ENCODE data around the gene OR56B4.

OR56B4 gene

DNA sequence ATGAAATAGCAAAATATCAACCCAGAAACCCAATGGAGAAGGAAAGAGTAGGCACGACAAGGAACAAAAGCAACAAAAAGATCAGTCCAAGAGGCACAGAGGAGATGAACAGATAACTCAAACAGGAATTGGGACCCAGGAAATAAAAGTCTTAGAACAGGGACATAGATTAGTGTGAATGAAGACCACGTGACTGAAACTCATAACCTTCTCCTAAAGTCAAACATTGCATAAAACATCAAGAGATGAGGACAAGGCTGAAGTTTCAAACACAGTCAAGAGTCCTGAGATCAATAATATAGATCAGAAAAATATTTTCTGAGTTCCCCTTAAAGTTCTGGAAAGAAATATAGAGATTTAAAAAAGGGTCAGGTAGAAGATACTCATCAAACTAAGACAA, 24.4 kb upstream of the OR56B4 start:
- Histone ChIP-seq H3K27ac (ENCODE audit: insufficient read depth in 1 of 2, low read depth in 1 of 2, low read length in 2 of 2, poor library complexity in 1 of 2, severe bottlenecking in 2 of 2) (no peak overlapping the region), H3K4me3 (ENCODE audit: control insufficient read depth in 1 of 7, extremely low read depth in 1 of 7, insufficient read depth in 4 of 7, low read depth in 2 of 7, low read length in 6 of 7) (no peak overlapping the region), H3K27me3 (replicated peaks in 2 of 5; ENCODE audit: control insufficient read depth in 4 of 5, insufficient read depth in 5 of 5, low read length in 4 of 5) (peaks cover 0 to 3% (median 0%) of the 10 kb centered on the region in 5 experiments), H3K9me3 (ENCODE audit: control extremely low read depth in 1 of 5, control insufficient read depth in 4 of 5, insufficient read depth in 2 of 5, low read depth in 1 of 5, low read length in 4 of 5) (peaks cover 0 to 16% (median 2%) of the 10 kb centered on the region in 5 experiments), H3K4me1 (ENCODE audit: control extremely low read depth in 1 of 4, control insufficient read depth in 4 of 4, insufficient read depth in 4 of 4, low read length in 3 of 4) (no peaks in the 10 kb centered on the region), H3K36me3 (ENCODE audit: control insufficient read depth in 4 of 4, insufficient read depth in 4 of 4, low read length in 3 of 4) (no peaks in the 10 kb centered on the region)
- POLR2A ChIA-PET: no interaction called here
- WGBS (ENCODE audit: insufficient coverage): 88% methylated on average over 1 of the region's 2 CpGs
- CTCF ChIA-PET: no interaction called here
- DNase-seq: no peak

DNA sequence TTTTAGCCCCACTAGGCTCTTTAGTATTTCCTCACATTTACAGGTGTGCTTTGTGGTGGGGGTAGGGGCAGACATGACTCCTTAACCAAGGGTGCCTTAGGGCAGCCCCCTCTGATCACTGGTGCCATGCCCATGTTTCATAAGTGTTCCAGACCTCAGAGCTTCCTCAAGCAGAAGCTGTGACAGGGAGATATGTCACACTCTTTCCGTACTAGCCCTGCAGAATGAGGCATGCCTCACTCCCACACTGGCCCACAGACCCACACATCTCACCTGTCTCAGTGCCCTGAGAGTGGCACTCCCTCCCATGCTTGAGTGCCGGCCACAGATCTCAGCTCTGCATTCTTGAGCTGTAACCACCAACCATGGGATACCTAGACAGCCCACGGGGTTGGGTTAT, 22.9 kb upstream of the OR56B4 start:
- H3K27ac ChIP-seq (ENCODE audit: insufficient read depth in 1 of 2, low read depth in 1 of 2, low read length in 2 of 2, poor library complexity in 1 of 2, severe bottlenecking in 2 of 2): no peak overlapping the region
- no peak overlapping the region for H3K4me3 ChIP-seq (ENCODE audit: control insufficient read depth in 1 of 7, extremely low read depth in 1 of 7, insufficient read depth in 4 of 7, low read depth in 2 of 7, low read length in 6 of 7)
- peaks cover 0 to 14% (median 2%) of the 10 kb centered on the region in 5 experiments for H3K9me3 ChIP-seq (ENCODE audit: control extremely low read depth in 1 of 5, control insufficient read depth in 4 of 5, insufficient read depth in 2 of 5, low read depth in 1 of 5, low read length in 4 of 5)
- 53% methylated on average over 3 of the region's 3 CpGs for WGBS (ENCODE audit: insufficient coverage)
- no peaks in the 10 kb centered on the region for H3K4me1 ChIP-seq (ENCODE audit: control extremely low read depth in 1 of 4, control insufficient read depth in 4 of 4, insufficient read depth in 4 of 4, low read length in 3 of 4)
- ChIA-PET CTCF (no interaction called here), POLR2A (no interaction called here)
- H3K36me3 ChIP-seq (ENCODE audit: control insufficient read depth in 4 of 4, insufficient read depth in 4 of 4, low read length in 3 of 4): no peaks in the 10 kb centered on the region
- peak in 2 of 3 donors; percentile 26 to 63 for DNase-seq
- H3K27me3 ChIP-seq (replicated peaks in 2 of 5; ENCODE audit: control insufficient read depth in 4 of 5, insufficient read depth in 5 of 5, low read length in 4 of 5): peaks cover 0 to 5% (median 0%) of the 10 kb centered on the region in 5 experiments

DNA sequence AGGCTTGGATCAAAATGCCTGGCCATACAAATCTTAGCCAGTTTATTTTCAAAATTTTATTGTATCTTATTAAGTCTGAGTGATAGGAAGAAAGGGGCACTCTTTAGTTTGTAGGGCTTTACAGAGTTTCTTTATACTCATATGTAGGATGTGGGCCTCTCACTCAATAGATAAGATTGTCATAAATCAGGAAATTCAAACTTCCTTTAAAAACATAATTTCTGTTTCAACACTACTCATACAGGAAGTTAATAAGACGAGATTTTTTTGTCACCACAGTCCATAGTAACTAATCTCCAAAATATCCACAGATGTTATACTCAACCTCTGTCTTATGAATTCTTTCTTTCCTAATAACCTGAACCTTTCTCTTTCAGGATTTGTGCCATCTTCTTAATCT, 13.3 kb upstream of the OR56B4 start:
- H3K4me1 ChIP-seq (ENCODE audit: control extremely low read depth in 1 of 4, control insufficient read depth in 4 of 4, insufficient read depth in 4 of 4, low read length in 3 of 4): peaks cover 0 to 9% (median 2%) of the 10 kb centered on the region in 4 experiments
- ChIA-PET CTCF (no interaction called here), POLR2A (no interaction called here)
- DNase-seq: peak; percentile 4 to 56 (median 32)
- 0% methylated on average over 1 of the region's 1 CpG for WGBS (ENCODE audit: insufficient coverage)
- H3K27ac ChIP-seq (ENCODE audit: insufficient read depth in 1 of 2, low read depth in 1 of 2, low read length in 2 of 2, poor library complexity in 1 of 2, severe bottlenecking in 2 of 2): no peak overlapping the region
- H3K27me3 ChIP-seq (replicated peaks in 2 of 5; ENCODE audit: control insufficient read depth in 4 of 5, insufficient read depth in 5 of 5, low read length in 4 of 5): peaks cover 0 to 25% (median 9%) of the 10 kb centered on the region in 5 experiments
- peaks cover 0 to 12% (median 0%) of the 10 kb centered on the region in 5 experiments for H3K9me3 ChIP-seq (ENCODE audit: control extremely low read depth in 1 of 5, control insufficient read depth in 4 of 5, insufficient read depth in 2 of 5, low read depth in 1 of 5, low read length in 4 of 5)
- H3K36me3 ChIP-seq (ENCODE audit: control insufficient read depth in 4 of 4, insufficient read depth in 4 of 4, low read length in 3 of 4): no peaks in the 10 kb centered on the region
- no peak overlapping the region for H3K4me3 ChIP-seq (ENCODE audit: control insufficient read depth in 1 of 7, extremely low read depth in 1 of 7, insufficient read depth in 4 of 7, low read depth in 2 of 7, low read length in 6 of 7)

DNA sequence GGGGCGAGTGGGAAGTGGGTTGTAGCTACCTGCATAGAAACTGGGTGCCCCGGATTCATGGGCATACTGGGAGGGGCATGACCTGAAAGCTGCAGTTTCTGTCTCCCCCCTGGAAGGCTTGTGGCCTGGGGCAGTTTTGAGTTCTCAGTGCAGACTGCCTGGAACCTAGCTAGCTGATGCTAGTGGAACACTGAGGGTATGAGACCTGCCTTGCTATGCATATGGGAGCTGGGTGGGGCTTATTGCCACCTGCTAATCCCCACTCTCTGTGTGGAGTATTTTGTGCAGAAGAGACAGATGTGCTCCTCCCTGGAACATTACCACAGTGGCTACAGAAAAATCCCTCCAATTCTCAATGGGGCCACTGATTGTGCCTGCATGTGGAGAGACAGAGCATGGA, 11.7 kb upstream of the OR56B4 start:
- Histone ChIP-seq H3K36me3 (ENCODE audit: control insufficient read depth in 4 of 4, insufficient read depth in 4 of 4, low read length in 3 of 4) (no peaks in the 10 kb centered on the region), H3K27ac (ENCODE audit: insufficient read depth in 1 of 2, low read depth in 1 of 2, low read length in 2 of 2, poor library complexity in 1 of 2, severe bottlenecking in 2 of 2) (no peak overlapping the region), H3K9me3 (ENCODE audit: control extremely low read depth in 1 of 5, control insufficient read depth in 4 of 5, insufficient read depth in 2 of 5, low read depth in 1 of 5, low read length in 4 of 5) (peaks cover 0 to 12% (median 0%) of the 10 kb centered on the region in 5 experiments), H3K4me1 (ENCODE audit: control extremely low read depth in 1 of 4, control insufficient read depth in 4 of 4, insufficient read depth in 4 of 4, low read length in 3 of 4) (peaks cover 0 to 9% (median 2%) of the 10 kb centered on the region in 4 experiments), H3K27me3 (replicated peaks in 2 of 5; ENCODE audit: control insufficient read depth in 4 of 5, insufficient read depth in 5 of 5, low read length in 4 of 5) (peaks cover 0 to 35% (median 9%) of the 10 kb centered on the region in 5 experiments), H3K4me3 (ENCODE audit: control insufficient read depth in 1 of 7, extremely low read depth in 1 of 7, insufficient read depth in 4 of 7, low read depth in 2 of 7, low read length in 6 of 7) (no peak overlapping the region)
- no peak for DNase-seq
- ChIA-PET POLR2A (no interaction called here), CTCF (no interaction called here)
- 74% methylated on average over 2 of the region's 2 CpGs for WGBS (ENCODE audit: insufficient coverage)

DNA sequence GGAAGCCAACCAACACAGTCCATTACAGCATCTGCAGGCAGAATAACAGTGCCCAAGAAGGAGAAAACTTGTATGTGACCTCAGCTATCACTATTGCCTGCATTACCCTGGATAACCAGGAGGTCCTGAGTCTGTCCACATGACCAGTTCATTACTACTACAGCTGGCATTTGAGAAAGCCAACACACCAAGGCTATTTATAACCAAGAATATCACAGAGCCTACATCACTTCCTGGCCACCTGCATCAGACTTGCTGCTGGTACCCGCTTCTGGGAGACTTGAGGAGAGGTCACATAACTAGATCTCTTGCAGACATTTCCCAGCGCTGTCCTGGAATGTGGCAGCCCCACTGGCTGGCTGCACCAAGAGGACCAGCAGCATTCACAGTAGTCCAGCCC, 11.1 kb upstream of the OR56B4 start:
- no peak for DNase-seq
- Histone ChIP-seq H3K4me3 (ENCODE audit: control insufficient read depth in 1 of 7, extremely low read depth in 1 of 7, insufficient read depth in 4 of 7, low read depth in 2 of 7, low read length in 6 of 7) (no peak overlapping the region), H3K27me3 (replicated peaks in 2 of 5; ENCODE audit: control insufficient read depth in 4 of 5, insufficient read depth in 5 of 5, low read length in 4 of 5) (peaks cover 0 to 35% (median 9%) of the 10 kb centered on the region in 5 experiments), H3K9me3 (ENCODE audit: control extremely low read depth in 1 of 5, control insufficient read depth in 4 of 5, insufficient read depth in 2 of 5, low read depth in 1 of 5, low read length in 4 of 5) (peaks cover 0 to 11% (median 0%) of the 10 kb centered on the region in 5 experiments), H3K36me3 (ENCODE audit: control insufficient read depth in 4 of 4, insufficient read depth in 4 of 4, low read length in 3 of 4) (no peaks in the 10 kb centered on the region), H3K4me1 (ENCODE audit: control extremely low read depth in 1 of 4, control insufficient read depth in 4 of 4, insufficient read depth in 4 of 4, low read length in 3 of 4) (peaks cover 0 to 9% (median 2%) of the 10 kb centered on the region in 4 experiments), H3K27ac (ENCODE audit: insufficient read depth in 1 of 2, low read depth in 1 of 2, low read length in 2 of 2, poor library complexity in 1 of 2, severe bottlenecking in 2 of 2) (no peak overlapping the region)
- POLR2A ChIA-PET: no interaction called here
- CTCF ChIA-PET: no interaction called here
- WGBS (ENCODE audit: insufficient coverage): 100% methylated on average over 2 of the region's 2 CpGs

DNA sequence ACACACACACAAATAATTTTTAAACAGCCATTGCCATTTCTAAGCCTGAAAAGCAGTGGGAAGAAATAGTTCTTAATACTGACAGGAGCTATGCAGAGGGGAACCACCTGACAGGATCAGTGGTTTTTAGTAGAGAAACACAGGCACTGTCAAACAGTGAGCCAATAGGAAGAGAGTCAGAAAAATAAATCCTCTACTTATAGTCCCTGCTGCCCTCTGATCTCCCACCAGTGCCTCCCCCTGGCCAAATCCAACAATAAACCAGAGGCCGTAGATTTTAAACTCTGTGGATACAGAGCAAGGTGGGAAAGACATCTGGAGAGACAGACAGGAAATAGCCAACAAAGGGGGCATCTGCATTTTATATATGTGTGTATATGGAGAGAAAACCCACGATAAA, 7.9 kb upstream of the OR56B4 start:
- POLR2A ChIA-PET: interaction anchor here (0.6 kb wide), 1 partner anchor 1431 kb away, joined by 3 read pairs; no protein-coding TSS in a partner anchor
- DNase-seq: no peak
- no CpG with 5 or more reads among the region's 2 CpGs for WGBS (ENCODE audit: insufficient coverage)
- Histone ChIP-seq H3K4me1 (ENCODE audit: control extremely low read depth in 1 of 4, control insufficient read depth in 4 of 4, insufficient read depth in 4 of 4, low read length in 3 of 4) (peaks cover 0 to 1% (median 0%) of the 10 kb centered on the region in 4 experiments), H3K9me3 (ENCODE audit: control extremely low read depth in 1 of 5, control insufficient read depth in 4 of 5, insufficient read depth in 2 of 5, low read depth in 1 of 5, low read length in 4 of 5) (peaks cover 0 to 1% (median 0%) of the 10 kb centered on the region in 5 experiments), H3K36me3 (ENCODE audit: control insufficient read depth in 4 of 4, insufficient read depth in 4 of 4, low read length in 3 of 4) (no peaks in the 10 kb centered on the region), H3K4me3 (ENCODE audit: control insufficient read depth in 1 of 7, extremely low read depth in 1 of 7, insufficient read depth in 4 of 7, low read depth in 2 of 7, low read length in 6 of 7) (no peak overlapping the region), H3K27ac (ENCODE audit: insufficient read depth in 1 of 2, low read depth in 1 of 2, low read length in 2 of 2, poor library complexity in 1 of 2, severe bottlenecking in 2 of 2) (no peak overlapping the region), H3K27me3 (replicated peaks in 2 of 5; ENCODE audit: control insufficient read depth in 4 of 5, insufficient read depth in 5 of 5, low read length in 4 of 5) (peaks cover 0 to 32% (median 9%) of the 10 kb centered on the region in 5 experiments)
- CTCF ChIA-PET: interaction anchor here (1.2 kb wide), 1 partner anchor 11 kb away, joined by 3 read pairs; no protein-coding TSS in a partner anchor

DNA sequence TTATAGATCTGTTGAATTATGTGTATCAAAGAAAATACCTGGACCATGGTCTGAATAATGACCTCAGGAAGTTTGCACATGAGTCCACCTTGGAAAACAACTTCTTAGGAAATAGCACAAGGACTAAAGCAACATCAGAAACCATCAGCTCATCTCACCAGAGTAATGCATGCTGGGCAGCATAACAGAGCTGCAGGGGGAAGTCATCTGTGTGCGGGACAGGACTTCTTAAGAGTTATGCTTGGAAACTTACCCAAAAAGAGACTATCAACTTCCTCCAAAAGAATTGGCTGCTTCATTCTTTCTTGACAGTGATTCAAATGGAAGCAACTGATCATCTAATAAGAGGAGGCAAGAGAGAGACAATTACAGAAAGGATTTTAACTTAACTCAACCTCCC, 2.5 kb downstream of the OR56B4 start:
- POLR2A ChIA-PET: no interaction called here
- DNase-seq: peak in 1 of 3 donors; percentile 3
- Histone ChIP-seq H3K4me3 (ENCODE audit: control insufficient read depth in 1 of 7, extremely low read depth in 1 of 7, insufficient read depth in 4 of 7, low read depth in 2 of 7, low read length in 6 of 7) (no peak overlapping the region), H3K4me1 (ENCODE audit: control extremely low read depth in 1 of 4, control insufficient read depth in 4 of 4, insufficient read depth in 4 of 4, low read length in 3 of 4) (no peaks in the 10 kb centered on the region), H3K36me3 (ENCODE audit: control insufficient read depth in 4 of 4, insufficient read depth in 4 of 4, low read length in 3 of 4) (no peaks in the 10 kb centered on the region), H3K27me3 (replicated peaks in 2 of 5; ENCODE audit: control insufficient read depth in 4 of 5, insufficient read depth in 5 of 5, low read length in 4 of 5) (peaks cover 0 to 3% (median 0%) of the 10 kb centered on the region in 5 experiments), H3K9me3 (ENCODE audit: control extremely low read depth in 1 of 5, control insufficient read depth in 4 of 5, insufficient read depth in 2 of 5, low read depth in 1 of 5, low read length in 4 of 5) (peaks cover 0 to 4% (median 0%) of the 10 kb centered on the region in 5 experiments), H3K27ac (ENCODE audit: insufficient read depth in 1 of 2, low read depth in 1 of 2, low read length in 2 of 2, poor library complexity in 1 of 2, severe bottlenecking in 2 of 2) (no peak overlapping the region)
- WGBS (ENCODE audit: insufficient coverage): no CpG with 5 or more reads among the region's 1 CpG
- CTCF ChIA-PET: no interaction called here
